Measurements from ENCODE around the gene IP6K3.

The IP6K3 gene

DNA sequence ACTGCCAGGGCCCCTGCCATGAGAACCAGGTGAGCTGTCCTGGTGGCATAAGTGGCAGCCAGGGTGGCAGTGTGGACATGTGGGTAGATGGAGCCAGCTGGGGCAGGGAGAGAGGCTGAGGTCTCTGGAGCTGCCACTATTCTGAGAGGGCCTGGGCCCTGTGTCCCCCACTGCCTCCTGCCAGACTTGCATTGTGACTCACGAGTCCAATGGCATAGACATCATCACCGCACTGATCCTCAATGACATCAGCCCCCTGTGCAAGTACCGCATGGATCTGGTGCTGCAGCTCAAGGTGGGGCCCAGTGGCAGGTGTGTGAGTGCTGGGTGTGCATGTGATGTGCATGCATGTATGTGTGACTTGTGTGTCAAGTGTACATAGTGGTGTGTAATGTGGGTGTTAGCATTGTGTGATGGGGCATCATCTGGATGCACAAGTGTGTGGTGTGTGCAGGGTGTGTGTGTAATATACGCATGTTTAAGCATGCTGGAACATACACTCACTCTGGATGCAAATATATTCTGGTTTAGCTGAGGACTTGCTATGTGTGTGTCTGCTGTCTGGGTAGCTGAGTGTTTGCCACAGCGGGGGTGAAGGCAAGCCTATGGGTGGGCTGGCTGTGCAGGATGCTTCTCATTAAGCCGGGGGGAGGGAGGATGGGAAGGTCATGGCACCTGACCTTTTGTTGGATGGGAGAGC lies 60.3 kb downstream of the IP6K3 start:
- no peak for DNase-seq

DNA sequence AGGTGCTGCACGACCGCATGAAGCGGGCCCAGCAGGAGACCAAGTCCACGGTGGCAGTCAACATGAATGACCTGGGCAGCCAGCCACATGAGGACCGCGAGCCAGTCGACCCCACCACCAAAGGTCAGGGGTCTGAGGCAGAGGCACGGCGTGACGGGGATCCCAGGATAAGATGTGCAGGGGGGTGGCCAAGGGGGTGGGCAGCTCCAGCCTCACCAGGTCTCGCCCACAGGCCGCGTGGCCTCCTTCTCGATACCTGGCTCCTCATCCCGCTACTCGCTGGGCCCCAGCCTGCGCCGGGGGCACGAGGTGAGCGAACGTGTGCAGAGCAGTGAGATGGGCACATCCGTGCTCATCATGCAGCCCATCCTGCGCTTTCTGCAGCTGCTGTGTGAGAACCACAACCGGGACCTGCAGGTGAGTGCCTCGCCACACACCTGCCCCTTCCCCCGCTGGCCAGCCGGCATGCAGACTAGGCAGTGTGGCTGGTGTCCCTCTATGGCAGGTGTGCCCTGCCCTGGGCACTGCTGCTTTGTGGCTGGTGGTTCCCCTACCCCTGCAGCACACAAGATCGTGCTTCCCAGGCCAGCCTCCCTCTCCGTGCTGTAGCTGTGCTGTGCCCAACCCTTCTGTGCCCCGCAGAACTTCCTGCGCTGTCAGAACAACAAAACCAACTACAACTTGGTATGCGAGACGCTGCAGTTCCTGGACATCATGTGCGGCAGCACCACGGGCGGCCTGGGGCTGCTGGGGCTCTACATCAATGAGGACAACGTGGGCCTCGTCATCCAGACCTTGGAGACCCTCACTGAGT lies 61.1 kb downstream of the IP6K3 start:
- no peak for DNase-seq

DNA sequence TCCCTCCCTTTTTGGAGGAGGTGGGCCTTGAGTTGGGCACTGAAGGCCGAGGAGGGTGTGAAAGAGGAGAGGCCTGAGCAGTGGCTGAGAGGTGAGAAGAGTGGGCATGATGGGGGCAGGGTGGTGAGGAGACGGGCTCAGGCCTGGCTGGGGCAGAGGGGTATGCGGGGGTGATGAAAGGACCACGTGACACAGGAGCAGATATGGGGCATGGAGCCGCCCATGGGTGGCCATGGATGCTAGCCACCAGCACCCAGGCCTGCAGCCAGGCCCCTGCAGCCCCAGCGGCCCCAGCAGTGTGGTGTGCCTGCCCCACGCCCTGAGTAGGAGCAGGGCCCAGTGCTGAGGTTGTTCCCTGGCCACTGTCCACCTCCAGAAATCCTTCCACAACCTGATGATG lies 61.7 kb downstream of the IP6K3 start:
- DNase-seq: no peak

DNA sequence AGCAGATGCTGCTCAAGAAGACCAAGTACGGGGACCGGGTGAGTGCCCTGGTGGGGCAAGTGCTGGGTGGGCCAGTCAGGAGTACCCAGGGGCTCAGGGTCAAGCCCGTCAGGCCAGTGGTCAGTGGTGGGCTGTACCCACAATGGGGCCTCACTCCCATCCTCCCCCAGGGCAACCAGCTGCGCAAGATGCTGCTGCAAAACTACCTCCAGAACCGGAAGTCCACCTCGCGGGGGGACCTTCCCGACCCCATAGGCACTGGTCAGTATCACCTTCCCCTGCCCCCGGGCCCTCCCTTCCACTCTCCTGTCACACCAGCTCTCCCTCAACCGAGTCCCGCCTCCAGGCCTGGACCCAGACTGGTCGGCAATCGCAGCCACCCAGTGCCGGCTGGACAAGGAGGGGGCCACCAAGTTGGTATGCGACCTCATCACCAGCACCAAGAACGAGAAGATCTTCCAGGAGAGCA lies 62.2 kb downstream of the IP6K3 start:
- DNase-seq: no peak

DNA sequence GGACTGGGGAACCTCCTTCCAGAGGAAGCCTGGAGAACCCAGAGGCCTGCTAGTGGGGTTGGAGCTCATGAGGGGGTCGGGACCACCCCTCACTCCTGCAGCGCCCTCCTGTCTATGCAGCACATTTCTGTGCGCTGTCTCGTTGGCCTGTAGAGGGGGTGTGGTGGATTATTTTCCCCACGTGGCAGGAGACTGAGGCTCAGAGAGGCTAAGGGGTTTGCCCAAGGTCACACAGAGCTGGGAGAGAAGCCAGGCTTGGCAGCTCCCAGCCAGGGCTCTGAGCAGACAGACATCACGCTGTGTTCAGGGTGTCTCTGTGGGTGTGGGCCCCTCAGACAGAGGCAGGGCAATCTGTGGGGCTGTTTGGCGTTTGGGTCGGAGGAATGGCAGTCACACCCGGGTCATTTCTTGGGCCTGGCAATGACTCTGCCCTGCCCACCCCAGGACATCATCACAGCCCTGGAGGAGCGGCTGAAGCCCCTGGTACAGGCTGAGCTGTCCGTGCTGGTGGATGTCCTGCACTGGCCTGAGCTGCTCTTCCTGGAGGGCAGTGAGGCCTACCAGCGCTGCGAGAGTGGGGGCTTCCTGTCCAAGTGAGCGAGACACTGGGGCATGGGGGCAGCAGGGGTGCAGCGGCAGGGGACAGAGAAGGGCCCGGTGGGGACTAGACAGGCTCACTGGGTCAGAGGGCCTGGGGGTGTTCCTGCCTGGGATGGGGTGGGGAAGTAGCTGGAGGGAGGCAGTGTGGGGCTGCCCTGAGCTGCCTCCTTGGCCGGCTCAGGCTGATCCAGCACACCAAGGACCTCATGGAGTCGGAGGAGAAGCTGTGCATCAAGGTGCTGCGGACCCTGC lies 62.9 kb downstream of the IP6K3 start:
- no peak for DNase-seq

DNA sequence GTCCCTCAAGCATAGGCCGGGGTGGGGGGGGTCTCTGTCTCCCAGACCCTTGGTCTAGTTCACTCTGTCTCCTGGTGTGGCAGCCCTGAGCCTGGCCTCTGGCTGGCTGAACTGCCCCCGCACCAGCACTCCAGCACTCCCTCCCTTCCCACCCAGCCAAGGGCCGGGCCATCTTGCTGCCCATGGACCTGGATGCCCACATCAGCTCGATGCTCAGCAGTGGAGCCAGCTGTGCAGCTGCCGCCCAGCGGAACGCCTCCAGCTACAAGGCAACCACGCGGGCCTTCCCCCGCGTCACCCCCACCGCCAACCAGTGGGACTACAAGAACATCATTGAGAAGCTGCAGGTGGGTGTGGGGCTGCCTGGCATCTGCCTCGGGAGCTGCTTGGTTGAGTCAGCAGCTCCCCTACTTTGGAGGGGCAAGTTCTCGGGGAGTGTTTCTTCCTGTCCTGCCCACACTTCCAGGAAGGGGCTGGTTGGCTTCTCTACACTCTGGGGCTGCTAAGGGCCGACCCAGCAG lies 63.6 kb downstream of the IP6K3 start:
- DNase-seq: no peak

DNA sequence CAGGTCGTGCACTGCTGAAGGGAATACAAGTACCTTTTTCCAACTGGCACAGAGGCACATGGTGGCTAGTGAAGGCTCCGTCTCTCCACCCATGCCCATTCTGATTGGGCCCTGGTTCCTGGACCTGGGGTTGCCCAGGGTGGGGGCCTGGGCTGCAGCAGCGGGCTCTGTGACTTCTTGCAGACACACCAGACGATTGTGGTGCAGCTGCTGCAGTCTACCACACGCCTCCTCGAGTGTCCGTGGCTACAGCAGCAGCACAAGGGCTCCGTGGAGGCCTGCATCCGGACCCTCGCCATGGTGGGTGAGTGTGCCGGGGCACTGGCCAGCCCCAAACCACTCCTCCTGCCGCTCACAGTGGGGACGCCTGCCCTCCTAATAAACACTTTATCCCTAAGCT lies 64.4 kb downstream of the IP6K3 start:
- DNase-seq: no peak

DNA sequence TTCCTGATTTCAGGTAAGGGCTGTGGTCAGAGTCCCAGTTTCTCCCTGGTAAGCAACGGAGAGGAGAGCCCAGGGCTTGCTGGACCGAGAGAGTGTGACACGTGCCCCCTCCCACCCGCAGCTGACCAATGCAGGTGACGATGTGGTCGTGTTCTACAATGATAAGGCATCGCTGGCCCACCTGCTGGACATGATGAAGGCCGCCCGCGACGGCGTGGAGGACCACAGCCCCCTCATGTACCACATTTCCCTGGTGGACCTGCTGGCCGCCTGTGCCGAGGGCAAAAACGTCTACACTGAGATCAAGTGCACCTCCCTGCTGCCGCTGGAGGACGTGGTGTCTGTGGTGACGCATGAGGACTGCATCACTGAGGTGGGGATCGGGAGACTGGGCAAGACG lies 66.9 kb downstream of the IP6K3 start:
- DNase-seq: no peak

DNA sequence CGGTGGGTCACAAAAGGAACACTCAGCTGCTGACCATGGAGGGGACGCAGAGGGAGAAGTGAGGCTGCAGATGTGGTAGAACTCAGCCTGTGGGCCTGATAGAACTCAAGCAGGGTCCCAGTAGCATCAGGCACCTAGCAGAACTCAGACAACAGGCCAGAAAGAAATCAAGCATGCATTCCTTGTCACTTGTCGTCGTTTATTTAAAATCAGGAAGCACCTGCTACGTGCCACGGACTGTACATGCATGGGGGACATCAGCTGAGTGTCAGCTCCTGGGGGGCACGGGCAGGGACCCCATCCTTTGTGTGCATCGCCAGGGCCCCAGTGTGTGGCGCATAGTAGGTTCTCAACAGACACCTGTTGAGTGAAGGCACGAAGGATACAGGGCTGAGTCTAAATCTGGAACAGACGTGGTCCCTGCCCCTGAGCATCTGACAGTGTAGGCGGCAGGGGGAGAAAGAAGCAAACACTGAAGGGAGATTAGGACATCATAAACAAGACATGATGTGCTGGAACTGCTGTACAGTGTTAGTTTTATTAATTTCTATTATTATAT lies 67.7 kb downstream of the IP6K3 start:
- no peak for DNase-seq

DNA sequence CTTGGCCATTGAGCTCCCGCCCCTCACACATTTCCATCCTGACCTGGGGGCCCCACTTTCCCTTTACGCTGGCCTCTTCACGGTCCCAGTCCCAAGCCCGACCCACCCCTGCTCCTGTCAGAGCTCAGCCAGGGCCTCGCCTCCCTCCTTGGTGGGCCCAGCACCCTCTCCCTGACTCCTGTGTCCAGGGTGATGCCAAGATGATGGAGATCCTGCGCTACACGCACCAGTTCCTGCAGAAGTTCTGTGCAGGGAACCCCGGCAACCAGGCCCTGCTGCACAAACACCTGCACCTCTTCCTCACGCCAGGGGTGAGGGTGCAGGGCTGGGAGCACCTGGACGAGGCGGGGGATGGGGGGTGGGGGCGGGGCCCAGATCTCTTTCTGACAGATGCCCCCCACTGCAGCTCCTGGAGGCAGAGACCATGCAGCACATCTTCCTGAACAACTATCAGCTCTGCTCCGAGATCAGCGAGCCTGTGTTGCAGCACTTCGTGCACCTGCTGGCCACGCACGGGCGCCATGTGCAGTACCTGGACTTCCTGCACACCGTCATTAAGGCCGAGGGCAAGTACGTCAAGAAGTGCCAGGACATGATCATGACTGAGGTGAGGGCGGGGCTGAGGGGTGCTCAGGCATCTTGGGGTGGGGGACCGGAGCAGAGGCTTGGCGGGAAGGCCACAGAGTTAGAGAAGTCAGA lies 68.3 kb downstream of the IP6K3 start:
- no peak for DNase-seq

DNA sequence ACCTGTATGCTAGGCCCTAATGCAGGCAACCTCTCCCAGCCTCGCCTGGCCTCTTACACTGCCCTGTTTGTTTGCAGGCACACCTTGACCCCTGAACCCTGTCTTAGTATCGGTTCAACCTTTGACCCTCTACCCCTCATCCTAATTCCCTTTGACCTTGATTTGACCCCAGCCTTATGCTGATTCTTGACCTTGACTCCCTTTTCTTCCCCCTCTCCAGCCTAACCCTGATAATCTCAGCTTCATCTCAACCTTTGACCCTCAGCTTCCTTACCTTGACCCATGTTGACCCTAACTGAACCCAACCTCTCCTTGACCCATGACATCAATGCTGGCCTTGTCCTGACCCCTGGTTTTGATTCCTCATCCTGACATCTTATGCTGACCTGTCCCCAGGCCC lies 69.0 kb downstream of the IP6K3 start:
- DNase-seq: no peak

DNA sequence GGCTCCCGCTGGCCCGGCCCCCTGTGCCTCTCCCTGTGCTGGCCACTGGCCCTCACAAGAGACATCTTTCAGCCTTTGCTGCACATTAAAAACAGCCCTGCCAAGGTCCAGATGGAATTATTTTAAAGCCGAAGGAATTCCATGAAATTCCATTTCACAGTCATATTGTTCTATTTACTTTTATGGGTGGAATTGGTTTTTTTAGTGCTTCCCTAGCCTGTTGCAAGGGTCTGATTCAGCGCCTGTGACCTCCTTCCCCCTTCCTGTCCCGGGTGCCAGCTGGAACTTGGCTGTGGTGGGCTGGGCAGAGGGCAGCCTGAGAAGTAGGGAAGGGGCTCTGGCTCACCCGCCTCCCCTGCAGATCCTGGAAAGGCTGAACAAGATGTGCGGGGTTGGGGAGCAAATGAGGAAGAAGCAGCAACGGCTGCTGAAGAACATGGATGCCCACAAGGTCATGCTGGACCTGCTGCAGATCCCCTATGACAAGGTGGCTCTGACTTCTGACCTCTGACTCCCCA lies 69.5 kb downstream of the IP6K3 start:
- DNase-seq: no peak

DNA sequence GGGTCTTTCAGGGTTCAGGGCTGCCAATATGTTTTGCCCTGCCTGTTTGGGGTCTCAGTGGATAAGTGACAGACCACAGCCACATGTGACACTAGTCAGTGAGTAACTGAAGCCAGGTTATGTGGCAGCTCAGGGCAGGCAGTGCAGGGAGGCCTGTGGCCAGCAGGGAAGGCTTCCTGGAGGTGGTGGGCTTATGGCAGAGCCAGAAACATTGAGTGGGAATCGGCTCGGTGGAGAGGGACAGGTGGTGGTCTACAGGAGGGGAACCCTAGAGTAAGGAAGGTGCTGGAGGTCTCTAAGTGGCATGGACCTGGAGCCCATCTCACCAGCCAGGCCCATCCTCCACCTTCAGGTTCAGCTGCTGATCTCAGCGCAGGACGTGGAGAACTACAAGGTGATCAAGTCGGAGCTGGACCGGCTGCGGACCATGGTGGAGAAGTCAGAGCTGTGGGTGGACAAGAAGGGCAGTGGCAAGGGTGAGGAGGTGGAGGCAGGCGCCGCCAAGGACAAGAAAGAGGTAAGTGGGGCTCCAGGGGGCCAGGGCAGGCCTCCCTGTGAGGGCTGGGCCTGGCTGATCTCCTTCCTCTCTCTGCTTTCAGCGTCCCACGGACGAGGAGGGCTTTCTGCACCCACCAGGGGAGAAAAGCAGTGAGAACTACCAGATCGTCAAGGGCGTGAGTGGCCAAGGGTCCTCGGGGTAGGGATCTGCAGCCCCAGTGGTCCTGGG lies 70.1 kb downstream of the IP6K3 start:
- no peak for DNase-seq

DNA sequence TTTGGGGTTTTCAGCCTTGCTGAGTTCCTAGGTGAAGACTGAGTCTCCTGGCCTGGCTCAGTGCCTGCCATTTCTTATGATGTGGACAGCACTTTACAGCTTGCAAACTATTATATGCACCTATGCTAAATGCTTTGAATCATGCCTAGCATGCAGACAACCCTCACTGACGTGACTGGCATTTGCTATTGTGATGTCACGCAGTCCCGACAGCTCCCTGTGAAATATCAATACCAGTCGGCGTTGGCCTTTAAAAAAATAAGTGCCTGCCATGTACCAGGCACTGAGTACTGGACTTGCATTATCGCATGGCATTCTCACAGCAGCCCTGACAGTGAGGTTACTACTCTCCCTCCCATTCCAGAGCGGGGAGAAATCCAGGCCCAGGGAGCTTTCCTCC lies 70.7 kb downstream of the IP6K3 start:
- no peak for DNase-seq

DNA sequence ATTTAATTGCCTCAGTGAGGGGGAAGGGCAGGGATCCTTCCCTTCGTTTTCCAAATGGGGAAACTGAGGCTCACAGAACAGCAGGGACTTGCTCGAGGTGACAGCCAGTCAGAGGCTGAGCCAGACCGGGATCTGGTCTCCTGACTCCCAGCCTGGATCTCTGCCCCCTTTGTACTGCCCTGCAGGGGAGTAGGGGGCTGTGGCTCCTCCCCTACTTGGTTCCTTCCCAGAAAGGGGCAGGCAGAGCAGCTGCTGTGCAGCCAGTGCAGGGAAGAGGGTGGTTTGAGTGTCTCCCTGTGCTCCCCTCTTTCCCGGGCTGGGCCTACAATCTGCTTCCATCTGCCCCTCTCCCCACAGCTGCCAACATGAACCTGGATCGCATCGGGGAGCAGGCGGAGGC lies 72.9 kb downstream of the IP6K3 start:
- DNase-seq: no peak

DNA sequence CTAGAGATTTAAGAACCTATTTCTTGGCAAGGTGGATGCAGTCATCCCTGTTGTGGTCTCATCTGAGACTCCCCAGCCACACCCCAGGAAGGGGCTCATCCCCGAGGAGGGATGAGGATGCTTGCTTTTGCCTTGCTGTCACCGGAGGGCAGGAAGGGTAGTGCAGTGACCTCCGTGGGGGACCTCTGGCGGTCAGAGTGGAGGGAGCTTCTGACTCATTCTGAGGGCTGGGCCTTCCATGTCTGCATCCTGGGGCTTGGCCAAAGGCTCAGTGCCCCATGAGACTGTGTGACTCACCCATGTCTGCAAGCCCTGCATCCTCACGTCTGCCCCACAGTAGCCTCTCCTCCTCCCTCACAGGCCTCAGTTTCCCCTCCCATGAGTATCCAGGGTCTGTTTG lies 73.9 kb downstream of the IP6K3 start:
- DNase-seq: no peak

DNA sequence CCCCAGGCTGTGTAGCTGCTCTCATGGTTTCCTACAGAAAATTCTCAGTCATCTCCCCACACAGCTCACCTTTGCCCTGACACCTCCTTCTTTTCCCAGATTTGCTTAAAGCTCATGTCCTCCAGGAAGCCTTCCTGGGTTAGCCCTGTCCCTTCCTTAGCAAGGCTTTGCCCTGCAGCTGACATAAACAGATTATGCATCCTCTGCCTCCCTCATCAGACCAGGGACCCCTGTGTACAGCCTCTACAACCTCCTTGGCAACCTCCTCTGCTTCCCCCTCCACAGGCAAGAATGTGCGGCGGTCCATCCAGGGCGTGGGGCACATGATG lies 75.0 kb downstream of the IP6K3 start:
- no peak for DNase-seq
